ENCODE measurements around the gene ZNF638. TPM values are rescaled to one million over a fixed set of nuclear protein-coding genes. Genes with fewer than 3 reads are reported as not detected.

ZNF638 gene
- total and polyA plus RNA-seq, 2 of the 4 experiments (the other 2 are of a cell fraction): 46.4 to 129 TPM

GRCh38 chr2:71455011-71455740 is 123.6 kb downstream of the ZNF638 start:
- H2AK9ac ChIP-seq (replicated peaks; ENCODE audit: low read depth, low read length, poor library complexity): no peak overlapping the region
- H2BK120ac ChIP-seq (ENCODE audit: low read depth, low read length): no peak overlapping the region
- BruUV-seq (replicated peaks): no TSS peak
- no peaks in the 10 kb centered on the region for H3K9me3 ChIP-seq (ENCODE audit: control insufficient read depth, insufficient read depth, low read length)
- H3K4me3 ChIP-seq (ENCODE audit: insufficient read depth, low read depth, low read length): no peak overlapping the region
- no peak overlapping the region for H2AK5ac ChIP-seq (ENCODE audit: low read depth, low read length)
- intact Hi-C loops (cut with micrococcal nuclease) (no loop called here), in situ Hi-C loops (cut with MboI; ENCODE audit: low sequenced_read_pairs) (no loop called here), dilution Hi-C loops (cut with HindIII; ENCODE audit: low sequenced_read_pairs, unreplicated experiment) (no loop called here)
- no peak overlapping the region for H4K8ac ChIP-seq (ENCODE audit: low read depth in 2 of 2, low read length in 2 of 2)
- TF ChIP-seq ELK1 (IDR thresholded peaks at IDR 0.05; ENCODE audit: borderline replicate concordance, low read depth, low read length) (no peak), CEBPB (IDR thresholded peaks at IDR 0.05; ENCODE audit: low read depth, low read length) (no peak), CHD1 (IDR thresholded peaks at IDR 0.05; ENCODE audit: low read depth, low read length) (no peak), USF2 (IDR thresholded peaks at IDR 0.05; ENCODE audit: low read depth, low read length) (no peak), POLR2A (IDR thresholded peaks at IDR 0.05; ENCODE audit: low read depth, low read length) (no peak), RFX5 (IDR thresholded peaks at IDR 0.05; ENCODE audit: low read depth, low read length) (no peak), MAFK (IDR thresholded peaks at IDR 0.05; ENCODE audit: low read depth, low read length) (no peak), BHLHE40 (IDR thresholded peaks at IDR 0.05; ENCODE audit: low read depth, low read length) (no peak), FOS (IDR thresholded peaks at IDR 0.05; ENCODE audit: low read depth, low read length) (no peak), RAD21 (IDR thresholded peaks at IDR 0.05; ENCODE audit: low read length) (no peak), CTCF (conservative IDR thresholded peaks at IDR 0.05; ENCODE audit: low read depth, low read length) (no peak), MXI1 (IDR thresholded peaks at IDR 0.05; ENCODE audit: borderline replicate concordance, low read depth, low read length) (no peak), NFE2L2 (IDR thresholded peaks at IDR 0.05; ENCODE audit: low read depth, low read length) (no peak), SMC3 (IDR thresholded peaks at IDR 0.05; ENCODE audit: low read depth, low read length) (no peak), MAZ (IDR thresholded peaks at IDR 0.05; ENCODE audit: borderline replicate concordance, low read depth, low read length) (no peak), RCOR1 (IDR thresholded peaks at IDR 0.05; ENCODE audit: insufficient replicate concordance, low read length) (no peak)
- no peak overlapping the region for H3K23ac ChIP-seq (ENCODE audit: low read depth, low read length)
- no peak overlapping the region for H3K4ac ChIP-seq (ENCODE audit: low read depth, low read length)
- no peak overlapping the region for H2AFZ ChIP-seq (replicated peaks; ENCODE audit: low read length, poor library complexity)
- no peak overlapping the region for H3K27ac ChIP-seq (ENCODE audit: insufficient read depth, low read length)
- DNase-seq (no peak), ATAC-seq (ENCODE audit: low read depth) (no peak)
- no peak overlapping the region for H3K14ac ChIP-seq (replicated peaks; ENCODE audit: low read depth, low read length)
- H3K79me1 ChIP-seq (ENCODE audit: low read depth in 1 of 2, low read length in 2 of 2): no peaks in the 10 kb centered on the region
- H2BK20ac ChIP-seq (ENCODE audit: low read depth, low read length): no peak overlapping the region
- H2BK15ac ChIP-seq (ENCODE audit: low read depth, low read length): no peak overlapping the region
- no peaks in the 10 kb centered on the region for H3K36me3 ChIP-seq (ENCODE audit: control insufficient read depth, insufficient read depth, low read length)
- H3K9ac ChIP-seq (ENCODE audit: low read depth, low read length): no peak overlapping the region
- no peak overlapping the region for H4K91ac ChIP-seq (ENCODE audit: insufficient read depth, low read depth, low read length)
- POLR2A ChIA-PET (ENCODE audit: unreplicated experiment): no interaction called here
- H3K18ac ChIP-seq (ENCODE audit: low read depth, low read length): no peak overlapping the region
- H4K5ac ChIP-seq (ENCODE audit: low read depth, low read length): no peak overlapping the region
- H4K20me1 ChIP-seq (ENCODE audit: insufficient read depth, low read length): no peaks in the 10 kb centered on the region
- CTCF ChIA-PET: no interaction called here
- H3K56ac ChIP-seq (ENCODE audit: extremely low read depth, insufficient read depth, low read length): no peak overlapping the region
- peaks cover 38% of the 10 kb centered on the region for H3K27me3 ChIP-seq (ENCODE audit: control insufficient read depth, insufficient read depth, low read length)
- no peak overlapping the region for H2BK5ac ChIP-seq (ENCODE audit: low read depth, low read length, poor library complexity, severe bottlenecking)
- H3K4me2 ChIP-seq (ENCODE audit: low read depth, low read length): no peak overlapping the region
- H3K9me1 ChIP-seq (ENCODE audit: insufficient read depth, low read length): no peaks in the 10 kb centered on the region; the same call in 1 of the 2 replicates
- WGBS, 2 experiments (ENCODE audit: extremely low coverage in 2 of 2, insufficient read length in 1 of 2): 100% methylated on average over 2 of the region's 8 CpGs; no CpG with 5 or more reads in 1 of the 2 experiments
- peaks cover 5% of the 10 kb centered on the region; the same call in 1 of the 2 replicates for H3K4me1 ChIP-seq (ENCODE audit: control insufficient read depth, insufficient read depth, low read length)

Measured in IMR-90 (cell line).